Panc1 (cell line): ENCODE data around the gene GABRE. TPM values are rescaled to one million over a fixed set of nuclear protein-coding genes. Genes with fewer than 3 reads are reported as not detected.

ENCODE experiments used
- ATAC-seq: fragments of 200-7000 bp; cut with Tn5 transposase; 2 replicates; pipeline ENCODE4 v1.9.1; 2020; ENCODE audit warnings: mild to moderate bottlenecking, moderate library complexity
- BruUV-seq: library from RNA; stranded (reverse); fragments of 400-500 nt; replicated peaks from 2 replicates; lab custom pipeline; 2021; lab: Mats Ljungman, UMichigan
- CTCF ChIA-PET: fragments of 300-600 bp; sonication (Branson Sonifier 250); formaldehyde crosslinking; loops from one replicate; lab custom pipeline; 2022; ENCODE audit warnings: antibody characterized with exemption; lab: Charles Lee
- POLR2A ChIA-PET: fragments of 300-600 bp; sonication (Branson Sonifier 250); formaldehyde crosslinking; loops from one replicate; lab custom pipeline; 2022; ENCODE audit warnings: antibody characterized with exemption; lab: Charles Lee
- DNase-seq: peaks from one replicate; pipeline ENCODE4 v3.0.0-alpha.2; 2010; ENCODE audit warnings: low read depth, low spot score
- H3K27ac ChIP-seq: 2 replicates; pipeline ENCODE4 v1.5.1; 2011; ENCODE audit warnings: mild to moderate bottlenecking, low read length, inconsistent platforms
- H3K27me3 ChIP-seq: fragments of 200-500 bp; sonication (Bioruptor generic); 2 replicates; pipeline ENCODE4 v1.6.0; 2014; ENCODE audit warnings: low read length, inconsistent platforms; ENCODE audit not compliant: control insufficient read depth, insufficient read depth
- H3K36me3 ChIP-seq: fragments of 200-500 bp; sonication (Bioruptor generic); 2 replicates; pipeline ENCODE4 v1.5.1; 2014; ENCODE audit warnings: inconsistent platforms, mild to moderate bottlenecking, low read length, moderate library complexity; ENCODE audit not compliant: control insufficient read depth, insufficient read depth
- H3K4me1 ChIP-seq: 2 replicates; pipeline ENCODE4 v1.5.1; 2011; ENCODE audit warnings: inconsistent platforms, mild to moderate bottlenecking, low read length, moderate library complexity; ENCODE audit not compliant: control insufficient read depth, insufficient read depth
- H3K4me3 ChIP-seq, 2 experiments: 2 replicates each; pipeline ENCODE4 v1.5.1; 2011 to 2012; ENCODE audit warnings: low read depth in 2 of 2, low read length in 2 of 2, mild to moderate bottlenecking in 2 of 2, inconsistent platforms in 1 of 2, moderate library complexity in 1 of 2
- H3K9me3 ChIP-seq: fragments of 200-500 bp; sonication (Bioruptor generic); 2 replicates; pipeline ENCODE4 v1.5.1; 2014; ENCODE audit warnings: low read depth, mild to moderate bottlenecking, inconsistent platforms, low read length, moderate library complexity; ENCODE audit not compliant: control insufficient read depth, insufficient read depth
- POLR2AphosphoS5 ChIP-seq: IDR thresholded peaks from 2 replicates; pipeline ENCODE4 v1.6.1; 2012; ENCODE audit warnings: mild to moderate bottlenecking, low read depth, low read length, moderate library complexity
- REST ChIP-seq, 2 experiments: IDR thresholded peaks; 2 replicates each; pipeline ENCODE4 v1.6.1; 2011 to 2012; ENCODE audit warnings: low read depth in 2 of 2, control low read depth in 1 of 2, low read length in 1 of 2, mild to moderate bottlenecking in 1 of 2, moderate library complexity in 1 of 2; ENCODE audit not compliant: insufficient read depth in 1 of 2
- SIN3A ChIP-seq: IDR thresholded peaks from 2 replicates; pipeline ENCODE4 v1.6.1; 2012; ENCODE audit warnings: low read depth, mild to moderate bottlenecking, low read length, moderate library complexity, borderline replicate concordance; ENCODE audit not compliant: insufficient read depth
- TCF7L2 ChIP-seq: IDR thresholded peaks from 2 replicates; pipeline ENCODE4 v1.6.1; 2011; ENCODE audit warnings: mild to moderate bottlenecking, low read depth, low read length, inconsistent platforms
- in situ Hi-C: cut with HindIII; loops from 2 replicates; pipeline ENCODE4 v1.10.0; 2016; ENCODE audit warnings: low sequenced_read_pairs, low pct_unique_long_range_greater_than_20kb
- intact Hi-C: fragments of 100-400 bp; cut with micrococcal nuclease; formaldehyde crosslinking; loops from one replicate; pipeline ENCODE4 v1.10.0; 2022; ENCODE audit not compliant: unreplicated experiment
- total RNA-seq: library from RNA; stranded (reverse); gene quantifications from one replicate; pipeline ENCODE4 v1.2.1, GENCODE V29; 2021; ENCODE audit not compliant: unreplicated experiment
- TF ChIP-seq, protein P1 (sequence below): fragments of 450-650 bp; IDR thresholded peaks from 2 replicates; pipeline ENCODE4 v1.5.1; 2017; ENCODE audit warnings: mild to moderate bottlenecking

The GABRE gene
- total RNA-seq, 1 experiment from 2014 or later: 0.18 TPM

GRCh38 chrX:151999813-152000212 lies 25.3 kb upstream of the GABRE start:
- H3K27ac ChIP-seq: no peak overlapping the region
- no peak for TF ChIP-seq POLR2AphosphoS5
- no peak for TF ChIP-seq SIN3A
- no peak for TF ChIP-seq REST (IDR thresholded peaks at IDR 0.05; ENCODE audit: insufficient read depth in 1 of 2, low read depth in 2 of 2, low read length in 1 of 2)
- TF ChIP-seq, protein P1, sequence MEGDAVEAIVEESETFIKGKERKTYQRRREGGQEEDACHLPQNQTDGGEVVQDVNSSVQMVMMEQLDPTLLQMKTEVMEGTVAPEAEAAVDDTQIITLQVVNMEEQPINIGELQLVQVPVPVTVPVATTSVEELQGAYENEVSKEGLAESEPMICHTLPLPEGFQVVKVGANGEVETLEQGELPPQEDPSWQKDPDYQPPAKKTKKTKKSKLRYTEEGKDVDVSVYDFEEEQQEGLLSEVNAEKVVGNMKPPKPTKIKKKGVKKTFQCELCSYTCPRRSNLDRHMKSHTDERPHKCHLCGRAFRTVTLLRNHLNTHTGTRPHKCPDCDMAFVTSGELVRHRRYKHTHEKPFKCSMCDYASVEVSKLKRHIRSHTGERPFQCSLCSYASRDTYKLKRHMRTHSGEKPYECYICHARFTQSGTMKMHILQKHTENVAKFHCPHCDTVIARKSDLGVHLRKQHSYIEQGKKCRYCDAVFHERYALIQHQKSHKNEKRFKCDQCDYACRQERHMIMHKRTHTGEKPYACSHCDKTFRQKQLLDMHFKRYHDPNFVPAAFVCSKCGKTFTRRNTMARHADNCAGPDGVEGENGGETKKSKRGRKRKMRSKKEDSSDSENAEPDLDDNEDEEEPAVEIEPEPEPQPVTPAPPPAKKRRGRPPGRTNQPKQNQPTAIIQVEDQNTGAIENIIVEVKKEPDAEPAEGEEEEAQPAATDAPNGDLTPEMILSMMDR: no peak
- TF ChIP-seq TCF7L2: no peak
- ChIA-PET POLR2A (no interaction called here), CTCF (no interaction called here)
- DNase-seq (no peak), ATAC-seq (no peak)
- no peaks in the 10 kb centered on the region for H3K36me3 ChIP-seq
- H3K4me3 ChIP-seq: no peak overlapping the region
- intact Hi-C loops: no loop called here
- BruUV-seq: no TSS peak
- in situ Hi-C loops: no loop called here
- H3K27me3 ChIP-seq: no peaks in the 10 kb centered on the region
- H3K9me3 ChIP-seq: no peaks in the 10 kb centered on the region
- no peaks in the 10 kb centered on the region for H3K4me1 ChIP-seq

GRCh38 chrX:151997539-151997938 lies 23.1 kb upstream of the GABRE start:
- intact Hi-C loops (no loop called here), in situ Hi-C loops (no loop called here)

DNA sequence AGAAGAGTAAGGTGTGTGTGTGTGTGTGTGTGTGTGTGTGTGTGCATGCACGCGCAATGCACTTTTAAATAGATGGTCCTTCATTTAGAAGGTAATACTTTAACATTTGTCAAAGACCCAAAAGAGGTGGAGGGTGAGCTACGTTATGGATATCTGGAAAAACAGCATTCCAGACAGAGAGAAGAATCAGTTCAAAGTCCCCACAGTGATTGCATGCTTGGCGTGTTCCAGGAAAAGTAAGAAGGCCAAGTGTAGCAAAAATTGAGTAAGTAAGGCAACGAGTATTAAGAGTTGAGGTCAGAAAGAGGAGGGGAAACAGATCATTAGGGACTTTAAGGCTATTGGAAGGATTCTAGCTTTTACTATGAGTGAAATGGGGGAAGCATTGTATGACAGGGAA lies 21.9 kb upstream of the GABRE start:
- intact Hi-C loops: no loop called here
- DNase-seq: no peak
- Histone ChIP-seq H3K4me3 (no peak overlapping the region), H3K9me3 (no peaks in the 10 kb centered on the region), H3K4me1 (no peaks in the 10 kb centered on the region), H3K36me3 (no peaks in the 10 kb centered on the region), H3K27me3 (no peaks in the 10 kb centered on the region), H3K27ac (no peak overlapping the region)
- CTCF ChIA-PET: no interaction called here
- ATAC-seq: no peak
- no TSS peak for BruUV-seq
- no peak for TF ChIP-seq POLR2AphosphoS5
- in situ Hi-C loops: no loop called here
- POLR2A ChIA-PET: no interaction called here

More at GRCh38 chrX:151997539-151997938, 23.1 kb upstream of the GABRE start:
- Histone ChIP-seq H3K4me1 (no peaks in the 10 kb centered on the region), H3K4me3 (no peak overlapping the region), H3K27me3 (no peaks in the 10 kb centered on the region), H3K36me3 (no peaks in the 10 kb centered on the region), H3K27ac (no peak overlapping the region), H3K9me3 (no peaks in the 10 kb centered on the region)
- no peak for TF ChIP-seq POLR2AphosphoS5
- POLR2A ChIA-PET: no interaction called here
- CTCF ChIA-PET: no interaction called here
- no peak for DNase-seq
- BruUV-seq: no TSS peak
- ATAC-seq: no peak
